H54 (cell line): ENCODE data around the gene FLT3LG.

Experiments used
- DNase-seq: peaks from one replicate; pipeline ENCODE4 v3.0.0; 2011; ENCODE audit warnings: low spot score, mixed read lengths; ENCODE audit not compliant: insufficient read length
- FAIRE-seq: peaks from 3 replicates; lab custom pipeline; 2011; peaks lifted over from hg19 to GRCh38; lab: Jason Lieb, UNC
- POLR2A ChIP-seq: IDR thresholded peaks from 2 replicates; pipeline ENCODE4 v1.6.1; 2011; ENCODE audit warnings: low read depth, mild to moderate bottlenecking, low read length

FLT3LG gene

DNA sequence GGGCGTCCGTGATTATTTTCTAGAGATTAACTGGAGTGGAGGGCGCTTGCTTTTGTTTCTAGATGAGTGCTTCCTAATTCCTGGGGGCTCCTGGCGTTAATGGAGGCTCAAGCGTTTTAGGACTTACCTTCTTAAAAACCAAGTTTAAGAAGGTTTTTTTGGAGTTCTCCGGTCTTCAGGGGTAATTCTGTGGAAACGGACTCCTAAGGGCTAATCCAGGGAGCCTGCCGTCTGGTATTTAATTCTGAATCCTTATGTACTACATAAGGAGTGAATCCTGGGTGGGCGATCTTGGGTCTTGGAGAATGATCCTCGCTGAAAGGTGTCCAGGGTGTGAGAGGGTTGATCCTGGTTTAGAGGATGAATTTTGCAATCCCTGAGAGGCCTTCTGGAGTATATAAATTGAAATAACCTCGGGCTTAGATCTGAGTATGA, 22.6 kb downstream of the FLT3LG start:
- FAIRE-seq (no peak), DNase-seq (no peak)
- no peak for TF ChIP-seq POLR2A

- TF ChIP-seq POLR2A: no peak
- DNase-seq (no peak), FAIRE-seq (no peak)
These were observed 23.2 kb downstream of the FLT3LG start for GRCh38 chr19:49497047-49497788.

DNA sequence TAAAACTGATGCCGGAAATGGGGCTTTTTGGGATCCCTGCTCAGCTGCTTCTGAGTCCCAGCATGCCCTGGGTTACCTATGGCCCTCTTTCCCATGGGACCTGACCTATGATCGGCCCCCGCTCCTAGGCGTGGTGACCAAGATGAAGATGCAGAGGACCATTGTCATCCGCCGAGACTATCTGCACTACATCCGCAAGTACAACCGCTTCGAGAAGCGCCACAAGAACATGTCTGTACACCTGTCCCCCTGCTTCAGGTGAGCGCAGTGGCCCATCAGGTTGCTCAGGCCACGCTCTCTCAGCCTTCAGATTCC, 23.7 kb downstream of the FLT3LG start:
- FAIRE-seq (no peak), DNase-seq (no peak)
- no peak for TF ChIP-seq POLR2A

DNA sequence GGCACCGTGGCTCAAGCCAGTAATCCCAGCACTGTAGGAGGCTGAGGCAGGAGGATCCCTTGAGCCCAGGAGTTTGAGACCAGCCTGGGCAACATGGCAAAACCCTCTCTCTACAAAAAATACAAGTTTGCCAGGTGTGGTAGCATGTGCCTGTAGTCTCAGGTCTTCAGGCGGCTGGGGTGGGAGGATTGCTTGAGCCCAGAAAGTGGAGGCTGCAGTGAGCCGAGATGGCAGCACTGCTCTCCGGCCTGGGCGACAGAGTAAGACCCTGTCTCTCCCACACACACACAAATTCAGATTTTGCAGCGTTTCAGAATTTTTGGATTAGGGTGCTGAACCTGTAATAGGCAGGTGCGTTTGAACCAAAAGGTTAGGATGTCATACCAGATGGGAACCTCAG, 24.5 kb downstream of the FLT3LG start:
- no peak for TF ChIP-seq POLR2A
- FAIRE-seq (no peak), DNase-seq (no peak)

- DNase-seq: no peak
- TF ChIP-seq POLR2A: no peak
- no peak for FAIRE-seq
These were observed 25.1 kb downstream of the FLT3LG start for GRCh38 chr19:49499030-49499670.

GRCh38 chr19:49502866-49503581, 29.0 kb downstream of the FLT3LG start:
- FAIRE-seq (no peak), DNase-seq (no peak)
- TF ChIP-seq POLR2A: no peak

DNA sequence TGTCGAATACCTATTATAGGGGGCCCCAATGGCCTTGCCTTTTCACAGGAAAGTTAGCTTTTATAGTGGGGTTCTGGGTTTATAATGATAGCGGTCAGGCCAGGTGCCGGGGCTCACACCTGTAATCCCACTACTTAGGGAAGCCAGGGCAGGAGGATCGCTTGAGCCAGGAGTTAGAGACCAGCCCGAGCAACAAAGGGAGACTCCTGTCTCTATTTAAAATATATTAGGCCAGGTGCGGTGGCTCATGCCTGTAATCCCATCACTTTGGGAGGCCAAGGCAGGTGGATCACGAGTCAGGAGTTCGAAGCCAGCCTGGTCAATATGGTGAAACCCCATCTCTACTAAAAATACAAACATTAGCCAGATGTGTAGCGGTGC, 29.6 kb downstream of the FLT3LG start:
- TF ChIP-seq POLR2A: no peak
- FAIRE-seq: no peak
- no peak for DNase-seq

DNA sequence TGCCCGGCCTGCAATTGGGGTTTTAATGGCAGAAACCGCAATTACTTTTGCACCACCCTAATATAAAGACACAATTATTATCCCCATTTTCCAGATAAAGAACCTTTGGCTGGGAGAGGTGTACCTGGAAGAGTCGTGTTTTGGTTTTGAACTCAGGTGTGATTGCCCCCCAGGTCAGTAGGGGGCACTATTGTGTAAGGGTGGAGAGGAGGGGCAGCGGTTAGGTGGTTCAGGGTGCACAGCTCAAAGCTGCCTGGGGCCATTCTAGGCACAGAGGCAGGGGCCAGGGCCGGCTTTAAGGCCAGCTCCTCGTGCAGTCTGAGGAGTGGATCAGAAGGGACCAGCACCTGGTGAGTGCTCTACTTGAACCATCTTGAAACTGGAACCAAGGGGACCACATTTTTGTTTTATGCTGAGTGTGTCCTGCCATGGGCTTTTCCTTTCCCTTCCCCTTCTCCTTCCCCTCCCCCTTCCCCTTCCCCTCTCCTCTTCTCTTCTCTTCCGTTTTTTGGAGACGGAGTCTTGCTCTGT, 32.6 kb downstream of the FLT3LG start:
- FAIRE-seq (no peak), DNase-seq (peak; percentile 84)
- TF ChIP-seq POLR2A: no peak

GRCh38 chr19:49507803-49508494, 33.9 kb downstream of the FLT3LG start:
- FAIRE-seq: no peak
- no peak for DNase-seq
- TF ChIP-seq POLR2A: no peak

DNA sequence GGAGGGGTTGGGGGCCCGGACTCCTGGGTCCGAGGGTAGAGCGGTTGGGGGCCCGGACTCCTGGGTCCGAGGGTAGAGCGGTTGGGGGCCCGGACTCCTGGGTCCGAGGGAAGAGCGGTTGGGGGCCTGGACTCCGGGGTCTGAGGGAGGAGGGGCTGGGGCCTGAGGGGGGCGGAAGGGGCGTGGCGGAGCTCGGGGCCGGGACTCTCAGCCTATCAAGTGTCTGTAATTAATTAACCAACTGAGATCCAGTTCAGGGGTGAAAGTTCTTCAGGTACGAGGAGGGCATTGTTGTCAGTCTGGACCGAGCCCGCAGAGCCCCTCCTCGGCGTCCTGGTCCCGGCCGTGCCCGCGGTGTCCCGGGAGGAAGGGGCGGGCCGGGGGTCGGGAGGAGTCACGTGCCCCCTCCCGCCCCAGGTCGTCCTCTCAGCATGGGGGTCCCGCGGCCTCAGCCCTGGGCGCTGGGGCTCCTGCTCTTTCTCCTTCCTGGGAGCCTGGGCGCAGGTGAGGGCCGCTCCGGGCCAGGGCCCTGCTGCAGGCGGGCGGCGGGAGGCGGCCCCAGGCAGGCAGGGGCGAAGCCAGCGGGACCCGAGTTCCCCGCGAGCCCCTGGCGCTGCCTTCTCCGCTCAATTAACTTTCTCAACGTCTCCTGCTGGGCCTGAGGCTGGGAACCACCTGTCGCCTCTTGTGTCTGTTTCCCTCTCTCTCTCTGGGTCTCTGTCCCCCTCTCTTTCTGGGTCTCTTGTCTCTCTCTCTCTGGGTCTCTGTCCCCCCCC, 39.1 kb downstream of the FLT3LG start:
- TF ChIP-seq POLR2A: no peak
- no peak for FAIRE-seq
- DNase-seq: no peak

DNA sequence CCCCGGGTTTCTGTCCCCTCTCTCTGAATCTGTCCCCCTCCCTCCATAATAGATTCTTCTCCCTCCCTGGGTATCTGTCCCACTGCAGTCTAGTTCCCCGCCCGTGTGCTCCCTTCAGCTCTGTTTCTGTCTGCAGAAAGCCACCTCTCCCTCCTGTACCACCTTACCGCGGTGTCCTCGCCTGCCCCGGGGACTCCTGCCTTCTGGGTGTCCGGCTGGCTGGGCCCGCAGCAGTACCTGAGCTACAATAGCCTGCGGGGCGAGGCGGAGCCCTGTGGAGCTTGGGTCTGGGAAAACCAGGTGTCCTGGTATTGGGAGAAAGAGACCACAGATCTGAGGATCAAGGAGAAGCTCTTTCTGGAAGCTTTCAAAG, 39.7 kb downstream of the FLT3LG start:
- no peak for TF ChIP-seq POLR2A
- no peak for DNase-seq
- no peak for FAIRE-seq

- FAIRE-seq: no peak
- TF ChIP-seq POLR2A: no peak
- no peak for DNase-seq
These were observed 40.1 kb downstream of the FLT3LG start for GRCh38 chr19:49514151-49514550.

- DNase-seq: no peak
- no peak for FAIRE-seq
- no peak for TF ChIP-seq POLR2A
These were observed 41.8 kb downstream of the FLT3LG start for GRCh38 chr19:49515767-49516166.
